Central memory CD8-positive, alpha-beta T cell (primary cell): Measurements from ENCODE around the gene SUSD4.
"Not testable (repeated sequence)": the region's sequence is repeated elsewhere in the genome, so short reads cannot be mapped to it uniquely, and the experiment has no call there.

Source experiments
- ATAC-seq: fragments of 150-1000 bp; cut with Tn5 transposase; replicated peaks from 2 replicates; pipeline ENCODE4 v1.10.0; 2022; ENCODE audit warnings: mild to moderate bottlenecking, moderate FRiP score, moderate number of reproducible peaks; ENCODE audit not compliant: poor library complexity, severe bottlenecking; ENCODE audit errors: extremely low read depth
- DNase-seq, 2 donors: peaks; one replicate each; pipeline ENCODE4 v3.0.0; 2021; ENCODE audit warnings: low spot score in 2 of 2
- H3K27ac Mint-ChIP-seq: one replicate; pipeline ENCODE4 v1.8.0; 2022; ENCODE audit warnings: low read depth, mild to moderate bottlenecking, moderate library complexity, mixed read lengths
- H3K27me3 Mint-ChIP-seq: one replicate; pipeline ENCODE4 v1.8.0; 2022; ENCODE audit warnings: mixed read lengths
- H3K36me3 Mint-ChIP-seq: one replicate; pipeline ENCODE4 v1.8.0; 2022; ENCODE audit warnings: mild to moderate bottlenecking, moderate library complexity, mixed read lengths; ENCODE audit not compliant: insufficient read depth
- H3K4me1 Mint-ChIP-seq: one replicate; pipeline ENCODE4 v1.8.0; 2022; ENCODE audit warnings: mixed read lengths
- H3K4me3 Mint-ChIP-seq: one replicate; pipeline ENCODE4 v1.8.0; 2022; ENCODE audit warnings: mild to moderate bottlenecking, moderate library complexity, mixed read lengths
- H3K9me3 Mint-ChIP-seq: one replicate; pipeline ENCODE4 v1.8.0; 2022; ENCODE audit warnings: mixed read lengths

The SUSD4 gene

DNA sequence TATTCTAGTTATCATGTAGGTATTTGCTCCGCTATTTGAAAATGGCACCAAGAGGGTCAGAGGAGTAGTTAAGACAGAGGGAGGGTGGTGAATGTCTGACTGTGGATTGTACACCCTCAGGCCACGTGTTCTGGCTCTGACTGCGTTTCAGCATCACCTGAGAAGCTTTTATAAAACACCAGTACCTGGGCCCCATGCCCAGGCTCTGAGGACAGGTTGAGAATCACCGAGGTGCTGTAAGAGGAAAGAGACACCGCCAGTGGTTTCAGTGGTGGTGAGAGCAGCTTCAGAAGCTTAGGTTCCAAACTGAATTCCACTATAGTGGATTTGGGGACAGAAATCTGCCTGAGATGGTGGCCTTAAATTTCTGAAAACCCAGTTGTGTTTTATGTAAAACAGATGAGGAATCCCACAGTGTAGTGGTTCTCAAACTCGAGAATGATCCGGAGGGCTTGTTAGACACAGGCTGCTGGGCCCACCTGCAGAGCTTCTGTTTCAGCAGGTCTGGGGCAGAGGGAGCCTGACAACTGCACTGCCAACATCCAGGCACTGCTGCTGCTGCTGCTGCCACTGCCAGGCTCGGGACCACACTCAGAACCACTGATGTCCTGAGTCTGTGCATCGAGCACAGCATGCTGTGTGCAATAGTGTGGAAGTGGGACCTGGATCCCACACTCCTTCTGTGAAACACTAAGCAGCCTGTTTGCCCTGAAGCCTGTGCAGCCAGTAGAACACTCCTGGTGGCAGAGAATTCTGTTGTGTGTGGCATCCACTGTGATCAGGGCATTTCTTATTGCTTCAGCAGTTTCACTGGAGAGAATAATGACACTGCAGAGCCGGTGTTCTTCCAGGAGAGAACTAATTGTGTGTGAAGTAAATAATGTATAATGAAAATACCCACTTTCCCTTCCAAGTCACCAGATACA, 98.7 kb downstream of the SUSD4 start:
- Mint-ChIP-seq H3K27ac (no peak overlapping the region), H3K27me3 (peaks cover 22% of the 10 kb centered on the region), H3K4me3 (no peak overlapping the region)

GRCh38 chr1:223264529-223264928, 99.4 kb downstream of the SUSD4 start:
- Mint-ChIP-seq H3K4me1 (no peaks in the 10 kb centered on the region), H3K27me3 (peaks cover 22% of the 10 kb centered on the region), H3K9me3 (no peaks in the 10 kb centered on the region), H3K4me3 (no peak overlapping the region), H3K27ac (no peak overlapping the region), H3K36me3 (no peaks in the 10 kb centered on the region)
- DNase-seq: no peak
- ATAC-seq: no peak

More for the DNA sequence above, 98.7 kb downstream of the SUSD4 start:
- H3K4me1 Mint-ChIP-seq: no peaks in the 10 kb centered on the region
- H3K36me3 Mint-ChIP-seq: no peaks in the 10 kb centered on the region
- ATAC-seq: no peak
- no peak for DNase-seq
- H3K9me3 Mint-ChIP-seq: no peaks in the 10 kb centered on the region

DNA sequence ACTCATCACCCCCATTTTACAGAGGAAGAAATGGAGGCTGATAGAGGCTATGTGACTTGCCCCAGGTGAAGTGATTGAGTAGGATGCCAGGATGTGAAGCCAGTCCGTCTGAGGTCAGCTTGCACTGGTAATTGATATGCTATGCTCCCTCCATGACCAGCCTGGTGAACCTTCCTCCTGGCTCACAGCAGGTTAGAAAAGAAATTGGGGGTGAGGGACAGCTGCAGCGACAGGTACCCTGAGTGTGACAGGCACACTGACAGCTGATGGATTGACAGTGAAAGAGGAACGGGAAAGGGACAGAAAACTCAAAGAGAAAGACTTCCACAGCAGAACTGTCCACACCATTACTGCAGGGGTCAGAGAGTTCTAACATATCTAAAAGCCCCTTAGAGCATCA, 102.1 kb downstream of the SUSD4 start:
- peaks cover 22% of the 10 kb centered on the region for H3K27me3 Mint-ChIP-seq
- H3K9me3 Mint-ChIP-seq: no peaks in the 10 kb centered on the region
- H3K27ac Mint-ChIP-seq: no peak overlapping the region
- no peak overlapping the region for H3K4me3 Mint-ChIP-seq
- ATAC-seq: no peak
- DNase-seq: no peak
- no peaks in the 10 kb centered on the region for H3K4me1 Mint-ChIP-seq
- H3K36me3 Mint-ChIP-seq: no peaks in the 10 kb centered on the region

DNA sequence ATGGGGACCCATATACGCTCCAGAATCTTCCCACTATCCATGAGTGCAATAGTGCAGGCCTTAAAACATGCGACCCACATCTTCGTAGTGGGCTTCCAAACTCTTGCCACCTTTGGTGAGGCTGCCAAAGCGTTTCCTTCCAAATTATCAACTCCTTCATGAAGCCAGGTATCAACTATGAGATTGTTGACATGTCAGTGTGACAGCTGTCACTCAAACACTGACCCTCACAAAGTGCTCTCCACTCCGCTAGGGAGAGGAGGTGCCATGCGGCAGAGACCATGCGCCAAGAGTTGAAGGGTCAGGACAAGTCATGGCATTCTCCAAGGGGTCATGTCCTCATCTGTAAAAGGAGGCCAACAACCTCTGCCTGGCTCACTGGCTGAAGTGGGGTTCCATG, 103.3 kb downstream of the SUSD4 start:
- Mint-ChIP-seq H3K4me3 (no peak overlapping the region), H3K9me3 (no peaks in the 10 kb centered on the region), H3K36me3 (no peaks in the 10 kb centered on the region), H3K27ac (no peak overlapping the region), H3K27me3 (peaks cover 22% of the 10 kb centered on the region), H3K4me1 (no peaks in the 10 kb centered on the region)
- no peak for DNase-seq
- no peak for ATAC-seq

GRCh38 chr1:223259462-223259861, 104.5 kb downstream of the SUSD4 start:
- no peak for ATAC-seq
- no peaks in the 10 kb centered on the region for H3K9me3 Mint-ChIP-seq
- no peaks in the 10 kb centered on the region for H3K4me1 Mint-ChIP-seq
- peaks cover 14% of the 10 kb centered on the region for H3K27me3 Mint-ChIP-seq
- no peaks in the 10 kb centered on the region for H3K36me3 Mint-ChIP-seq
- no peak overlapping the region for H3K4me3 Mint-ChIP-seq
- no peak for DNase-seq
- no peak overlapping the region for H3K27ac Mint-ChIP-seq

GRCh38 chr1:223258751-223259198, 105.2 kb downstream of the SUSD4 start:
- H3K4me1 Mint-ChIP-seq: no peaks in the 10 kb centered on the region
- no peaks in the 10 kb centered on the region for H3K36me3 Mint-ChIP-seq
- ATAC-seq: no peak
- H3K27me3 Mint-ChIP-seq: peaks cover 7% of the 10 kb centered on the region
- H3K9me3 Mint-ChIP-seq: no peaks in the 10 kb centered on the region
- no peak overlapping the region for H3K27ac Mint-ChIP-seq
- DNase-seq: no peak
- H3K4me3 Mint-ChIP-seq: no peak overlapping the region

DNA sequence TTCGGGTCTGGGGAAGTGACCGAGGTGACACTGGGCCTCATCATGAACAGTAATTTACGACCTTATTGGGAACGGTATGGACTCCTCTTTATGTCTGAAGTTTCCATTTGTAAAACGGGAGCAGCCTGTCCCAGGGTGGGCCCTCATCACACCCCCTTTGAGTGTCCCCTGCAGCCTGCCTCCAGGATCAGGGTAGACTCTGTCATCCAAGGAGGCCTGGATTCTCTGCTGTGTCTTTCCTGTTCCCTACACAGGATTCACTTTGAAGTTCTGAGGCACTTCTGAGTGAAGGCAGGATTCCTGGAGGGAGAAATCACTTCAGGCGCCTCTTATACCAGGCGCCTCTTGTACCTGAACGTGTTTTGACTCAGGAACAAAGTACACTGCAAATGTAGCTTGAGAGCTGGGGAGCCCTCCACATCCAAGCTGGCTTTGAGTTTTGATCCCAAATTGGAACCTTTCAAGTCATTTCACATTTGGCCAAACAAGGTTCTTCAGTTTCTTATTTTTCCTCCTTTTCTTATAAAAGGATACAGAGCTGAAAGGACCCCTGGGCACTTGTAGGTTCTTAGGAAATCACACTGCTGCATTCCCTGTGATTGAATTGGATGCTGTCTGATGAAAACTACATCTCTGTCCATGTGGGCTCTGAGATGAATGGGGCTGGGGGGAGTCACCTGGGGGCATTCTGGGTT, 106.0 kb downstream of the SUSD4 start:
- H3K9me3 Mint-ChIP-seq: no peaks in the 10 kb centered on the region
- H3K36me3 Mint-ChIP-seq: no peaks in the 10 kb centered on the region
- H3K4me3 Mint-ChIP-seq: no peak overlapping the region
- ATAC-seq: no peak
- H3K4me1 Mint-ChIP-seq: no peaks in the 10 kb centered on the region
- H3K27ac Mint-ChIP-seq: no peak overlapping the region
- DNase-seq: no peak
- no peaks in the 10 kb centered on the region for H3K27me3 Mint-ChIP-seq

DNA sequence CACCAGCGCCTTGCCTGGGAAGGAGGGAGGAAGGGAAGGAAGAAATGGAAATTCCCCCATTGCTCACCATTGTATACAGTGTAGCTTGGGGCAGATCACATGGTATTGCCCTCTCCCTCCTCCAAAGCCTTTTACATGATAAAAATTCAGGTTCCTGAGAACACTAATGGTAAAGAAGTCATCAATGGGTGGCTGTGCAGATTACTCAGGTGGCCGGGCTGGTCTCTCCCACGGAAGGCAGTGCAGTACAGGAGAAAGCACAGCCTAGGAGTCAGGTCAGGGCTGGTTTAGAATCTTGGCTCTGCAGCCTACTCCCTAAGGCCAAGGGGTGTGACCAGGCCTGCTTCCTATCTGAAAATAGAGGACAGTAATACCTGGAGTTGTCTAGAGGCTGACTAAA, 107.9 kb downstream of the SUSD4 start:
- no peaks in the 10 kb centered on the region for H3K36me3 Mint-ChIP-seq
- ATAC-seq: no peak
- H3K27me3 Mint-ChIP-seq: peaks cover under 1% of the 10 kb centered on the region
- DNase-seq: no peak
- no peaks in the 10 kb centered on the region for H3K4me1 Mint-ChIP-seq
- H3K4me3 Mint-ChIP-seq: no peak overlapping the region
- no peaks in the 10 kb centered on the region for H3K9me3 Mint-ChIP-seq
- no peak overlapping the region for H3K27ac Mint-ChIP-seq

DNA sequence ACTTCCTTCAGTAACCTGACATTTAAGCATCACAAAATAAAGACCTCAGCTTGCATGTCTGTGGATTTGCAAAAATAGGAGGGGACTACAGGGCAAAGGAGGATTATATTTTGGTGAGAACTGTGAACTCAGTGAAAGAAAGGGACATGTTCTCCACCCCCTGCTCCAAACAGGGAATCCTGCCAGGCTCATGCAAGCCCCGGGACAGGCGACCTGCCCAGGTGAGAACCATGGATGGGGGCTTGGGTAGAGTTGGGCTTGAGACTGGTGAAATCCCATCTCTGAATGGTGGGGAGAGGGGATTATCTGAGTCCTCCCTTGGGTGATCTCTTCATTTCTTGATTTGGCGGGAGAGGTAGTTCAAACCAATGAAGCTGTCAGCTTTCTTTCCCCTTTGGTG, 110.1 kb downstream of the SUSD4 start:
- no peaks in the 10 kb centered on the region for H3K36me3 Mint-ChIP-seq
- no peak for DNase-seq
- peaks cover 9% of the 10 kb centered on the region for H3K27me3 Mint-ChIP-seq
- H3K27ac Mint-ChIP-seq: no peak overlapping the region
- H3K9me3 Mint-ChIP-seq: no peaks in the 10 kb centered on the region
- no peak overlapping the region for H3K4me3 Mint-ChIP-seq
- H3K4me1 Mint-ChIP-seq: peaks cover 3% of the 10 kb centered on the region
- ATAC-seq: no peak

DNA sequence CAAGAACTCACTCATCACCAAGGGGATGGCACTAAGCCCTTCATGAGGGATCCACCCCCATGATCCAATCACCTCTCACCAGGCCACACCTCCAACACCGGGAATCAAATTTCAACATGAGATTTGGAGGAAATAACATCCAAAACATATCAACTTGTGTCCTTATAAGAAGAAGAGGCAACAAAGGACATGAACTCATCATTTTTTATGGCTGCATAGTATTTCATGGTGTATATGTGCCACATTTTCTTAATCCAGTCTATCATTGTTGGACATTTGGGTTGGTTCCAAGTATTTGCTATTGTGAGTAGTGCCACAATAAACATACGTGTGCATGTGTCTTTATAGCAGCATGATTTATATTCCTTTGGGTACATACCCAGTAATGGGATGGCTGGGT, 112.6 kb downstream of the SUSD4 start:
- H3K4me1 Mint-ChIP-seq: peaks cover 12% of the 10 kb centered on the region
- not testable (repeated sequence) for H3K9me3 Mint-ChIP-seq, DNase-seq, H3K36me3 Mint-ChIP-seq, H3K27ac Mint-ChIP-seq, ATAC-seq, H3K4me3 Mint-ChIP-seq
- H3K27me3 Mint-ChIP-seq: peaks cover 12% of the 10 kb centered on the region

- no peak overlapping the region for H3K27ac Mint-ChIP-seq
- no peaks in the 10 kb centered on the region for H3K9me3 Mint-ChIP-seq
- peaks cover 20% of the 10 kb centered on the region for H3K27me3 Mint-ChIP-seq
- H3K4me3 Mint-ChIP-seq: no peak overlapping the region
- ATAC-seq: no peak
- no peak for DNase-seq
- peaks cover 12% of the 10 kb centered on the region for H3K4me1 Mint-ChIP-seq
- no peaks in the 10 kb centered on the region for H3K36me3 Mint-ChIP-seq
Measured at GRCh38 chr1:223250632-223251015, 113.4 kb downstream of the SUSD4 start.

DNA sequence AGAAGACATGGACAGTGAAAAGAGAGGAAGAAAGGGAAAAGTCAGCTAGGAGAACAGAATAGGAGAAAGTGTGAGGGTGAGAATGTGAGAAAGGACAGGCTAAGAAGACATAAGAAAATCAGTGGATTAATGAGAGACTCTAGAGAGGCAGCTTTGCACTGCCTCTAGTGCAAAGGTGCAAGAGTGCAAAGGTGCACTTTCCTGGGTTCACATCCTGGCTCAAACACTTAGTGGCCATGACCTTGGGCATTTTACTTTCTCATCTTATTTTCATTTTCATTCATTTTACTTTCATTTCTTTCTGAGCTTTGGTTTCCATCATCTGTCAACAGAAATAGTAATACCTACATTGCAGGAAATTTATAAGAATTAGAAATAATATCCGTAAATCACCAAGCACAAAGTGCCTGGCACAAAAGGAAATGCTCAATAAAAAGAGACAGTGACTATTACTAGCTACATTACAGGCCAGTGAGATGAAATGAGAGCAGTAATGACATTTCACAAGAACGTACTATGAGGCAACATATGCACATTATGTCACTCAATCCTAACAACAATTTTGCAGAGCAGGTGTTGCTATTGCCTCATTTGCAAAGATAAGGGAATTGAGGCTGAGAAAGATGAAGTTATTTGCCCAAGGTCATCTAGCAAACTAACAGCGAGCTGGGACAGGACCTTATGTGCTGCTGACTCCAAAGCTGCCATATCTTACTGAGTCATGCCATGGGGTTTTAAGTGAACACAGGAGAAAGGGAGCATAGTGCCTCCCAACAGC, 113.9 kb downstream of the SUSD4 start:
- H3K4me1 Mint-ChIP-seq: peaks cover 12% of the 10 kb centered on the region
- peaks cover 26% of the 10 kb centered on the region for H3K27me3 Mint-ChIP-seq
- no peaks in the 10 kb centered on the region for H3K36me3 Mint-ChIP-seq
- DNase-seq: no peak
- ATAC-seq: no peak
- no peak overlapping the region for H3K27ac Mint-ChIP-seq
- no peaks in the 10 kb centered on the region for H3K9me3 Mint-ChIP-seq
- H3K4me3 Mint-ChIP-seq: no peak overlapping the region
